Immature natural killer cell (primary cell): ENCODE data around the gene COLGALT1. TPM values are rescaled to one million over a fixed set of nuclear protein-coding genes. Genes with fewer than 3 reads are reported as not detected.
A peak's percentile ranks its signal among the peaks of the same experiment; 100 is the strongest.

Experiments used
- DNase-seq, 3 donors: peaks; one replicate each; pipeline ENCODE4 v3.0.0; 2022; ENCODE audit warnings: mixed read lengths in 1 of 3
- H3K27ac Mint-ChIP-seq, 6 donors: one replicate each; pipeline ENCODE4 v1.8.0; 2020; ENCODE audit warnings: mixed read lengths in 6 of 6, mild to moderate bottlenecking in 5 of 6, inconsistent platforms in 4 of 6, moderate library complexity in 3 of 6
- H3K27me3 Mint-ChIP-seq, 3 donors: one replicate each; pipeline ENCODE4 v1.8.0; 2020 to 2021; ENCODE audit warnings: low read depth in 3 of 3, mild to moderate bottlenecking in 3 of 3, mixed read lengths in 3 of 3, moderate library complexity in 3 of 3, inconsistent platforms in 1 of 3
- H3K36me3 Mint-ChIP-seq, 3 donors: one replicate each; pipeline ENCODE4 v1.8.0; 2020; ENCODE audit warnings: mixed read lengths in 3 of 3, inconsistent platforms in 2 of 3, mild to moderate bottlenecking in 2 of 3
- H3K4me1 Mint-ChIP-seq, 2 donors: one replicate each; pipeline ENCODE4 v1.8.0; 2020; ENCODE audit warnings: inconsistent platforms in 2 of 2, mild to moderate bottlenecking in 2 of 2, mixed read lengths in 2 of 2, moderate library complexity in 1 of 2
- H3K4me3 Mint-ChIP-seq, 5 donors: one replicate each; pipeline ENCODE4 v1.8.0; 2020; ENCODE audit warnings: mild to moderate bottlenecking in 5 of 5, mixed read lengths in 5 of 5, inconsistent platforms in 3 of 5, moderate library complexity in 3 of 5
- H3K9me3 Mint-ChIP-seq, 6 donors: one replicate each; pipeline ENCODE4 v1.8.0; 2020; ENCODE audit warnings: mild to moderate bottlenecking in 6 of 6, mixed read lengths in 6 of 6, inconsistent platforms in 4 of 6, moderate library complexity in 3 of 6
- polyA plus RNA-seq, 3 donors: library from polyadenylated mRNA; unstranded; fragments of 300-500 nt; fragmentation: Illumina TruSeq; gene quantifications; one replicate each; pipeline ENCODE4 v1.2.3, GENCODE V29; 2021

The COLGALT1 gene
- polyA plus RNA-seq, 3 donors from 2014 or later, result 16.9 to 26.8 (median 22.6) TPM

DNA sequence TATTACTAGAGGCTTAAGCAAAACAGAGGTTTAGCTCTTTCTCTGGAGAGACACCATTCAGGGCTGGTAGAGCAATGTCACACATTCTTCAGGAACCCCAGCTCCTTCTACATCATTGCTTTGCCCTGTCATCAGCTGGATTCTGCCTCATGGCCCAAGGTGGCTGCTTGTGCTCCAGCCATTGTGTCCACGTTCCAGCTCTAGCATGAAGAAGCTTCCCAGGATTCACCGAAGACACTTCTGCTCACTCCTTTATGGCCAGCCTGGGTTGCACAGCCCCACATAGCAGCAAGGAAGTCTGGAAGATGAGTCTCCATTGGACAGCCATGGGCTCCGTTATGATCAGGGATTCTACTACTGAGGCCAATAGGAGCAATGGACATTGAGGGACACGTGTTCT, 30.8 kb upstream of the COLGALT1 start:
- Mint-ChIP-seq H3K27me3 (peaks cover 2 to 4% (median 4%) of the 10 kb centered on the region in 3 donors), H3K9me3 (peaks cover 0 to 3% (median 0%) of the 10 kb centered on the region in 6 donors), H3K4me1 (peaks cover 43 to 45% of the 10 kb centered on the region in 2 donors), H3K36me3 (peaks cover 0 to 4% (median 3%) of the 10 kb centered on the region in 3 donors), H3K4me3 (peak overlapping the region in 3 of 5 donors; percentile 43 to 50 (median 46)), H3K27ac (peak overlapping the region in 5 of 6 donors; percentile 34 to 87 (median 64))
- no peak for DNase-seq

DNA sequence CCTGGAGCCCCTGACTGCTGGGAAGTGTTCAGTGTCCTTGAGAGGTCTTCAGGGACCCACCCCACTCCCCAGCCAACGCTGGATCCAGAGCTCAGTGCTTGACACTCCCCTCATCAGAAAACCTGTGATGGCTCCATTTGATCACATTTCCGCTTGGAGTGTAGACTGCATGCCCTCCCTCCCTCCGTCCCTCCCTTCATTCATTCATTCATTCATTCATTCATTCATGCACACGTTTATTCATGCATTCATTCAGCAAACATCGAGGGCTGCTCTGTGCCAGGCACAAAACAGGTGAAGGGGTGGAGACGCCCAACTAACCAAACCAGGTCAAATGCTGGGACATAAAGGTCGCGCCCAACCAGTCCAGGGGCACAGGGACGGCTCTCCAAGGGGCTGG, 30.3 kb upstream of the COLGALT1 start:
- H3K27ac Mint-ChIP-seq, result peak overlapping the region in 1 of 6 donors; percentile 34
- H3K9me3 Mint-ChIP-seq, result peaks cover 0 to 1% (median 0%) of the 10 kb centered on the region in 6 donors
- H3K36me3 Mint-ChIP-seq, result peaks cover 0 to 4% (median 3%) of the 10 kb centered on the region in 3 donors
- H3K27me3 Mint-ChIP-seq, result peaks cover 2 to 4% (median 4%) of the 10 kb centered on the region in 3 donors
- no peak for DNase-seq
- no peak overlapping the region for H3K4me3 Mint-ChIP-seq
- H3K4me1 Mint-ChIP-seq, result peaks cover 46 to 48% of the 10 kb centered on the region in 2 donors

DNA sequence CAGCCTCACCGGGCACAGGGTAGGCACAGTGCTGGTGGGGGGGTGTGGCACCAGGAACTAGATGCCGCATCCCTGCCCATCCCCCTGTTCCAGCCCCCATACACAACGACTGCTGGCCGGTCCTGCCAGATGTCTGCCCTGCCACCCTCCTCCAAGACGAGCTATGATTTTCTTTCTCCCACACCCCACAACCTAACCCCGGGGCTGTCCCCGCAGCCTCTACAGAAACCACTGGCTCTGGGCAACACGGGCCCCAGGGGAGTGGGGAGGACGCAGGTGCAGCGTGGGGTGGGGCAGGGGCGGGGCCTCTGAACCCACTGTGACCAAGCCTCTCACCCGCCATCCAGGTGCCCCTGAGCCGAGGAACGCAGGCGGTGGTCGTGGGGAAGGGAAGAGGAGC, 28.5 kb upstream of the COLGALT1 start:
- H3K27me3 Mint-ChIP-seq, result peaks cover 2 to 6% (median 4%) of the 10 kb centered on the region in 3 donors
- peaks cover 0 to 1% (median 0%) of the 10 kb centered on the region in 6 donors for H3K9me3 Mint-ChIP-seq
- H3K4me1 Mint-ChIP-seq, result peaks cover 46 to 48% of the 10 kb centered on the region in 2 donors
- H3K36me3 Mint-ChIP-seq, result peaks cover 0 to 4% (median 3%) of the 10 kb centered on the region in 3 donors
- DNase-seq, result no peak
- no peak overlapping the region for H3K27ac Mint-ChIP-seq
- no peak overlapping the region for H3K4me3 Mint-ChIP-seq

DNA sequence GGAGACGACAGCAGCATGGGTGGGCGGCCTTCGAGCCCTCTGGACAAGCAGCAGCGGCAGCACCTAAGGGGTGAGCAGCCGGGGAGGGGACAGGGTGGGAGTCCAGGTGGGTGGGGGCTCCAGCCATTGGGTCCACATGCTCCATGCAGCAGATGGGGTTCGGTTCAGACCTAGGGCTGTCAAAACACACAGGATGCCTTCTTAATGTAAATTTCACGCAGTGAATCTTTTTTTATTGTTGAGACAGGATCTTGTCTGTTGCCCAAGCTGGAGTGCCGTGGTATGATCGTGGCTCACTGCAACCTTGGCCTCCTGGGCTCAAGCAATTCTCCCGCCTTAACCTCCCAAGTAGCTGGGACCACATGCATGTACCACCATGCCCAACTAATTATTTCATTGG, 28.1 kb upstream of the COLGALT1 start:
- H3K4me3 Mint-ChIP-seq, result no peak overlapping the region
- H3K36me3 Mint-ChIP-seq, result peaks cover 0 to 4% (median 2%) of the 10 kb centered on the region in 3 donors
- peaks cover 0 to 1% (median 0%) of the 10 kb centered on the region in 6 donors for H3K9me3 Mint-ChIP-seq
- H3K27ac Mint-ChIP-seq, result no peak overlapping the region
- peaks cover 45 to 47% of the 10 kb centered on the region in 2 donors for H3K4me1 Mint-ChIP-seq
- H3K27me3 Mint-ChIP-seq, result peaks cover 2 to 6% (median 4%) of the 10 kb centered on the region in 3 donors
- DNase-seq, result no peak

DNA sequence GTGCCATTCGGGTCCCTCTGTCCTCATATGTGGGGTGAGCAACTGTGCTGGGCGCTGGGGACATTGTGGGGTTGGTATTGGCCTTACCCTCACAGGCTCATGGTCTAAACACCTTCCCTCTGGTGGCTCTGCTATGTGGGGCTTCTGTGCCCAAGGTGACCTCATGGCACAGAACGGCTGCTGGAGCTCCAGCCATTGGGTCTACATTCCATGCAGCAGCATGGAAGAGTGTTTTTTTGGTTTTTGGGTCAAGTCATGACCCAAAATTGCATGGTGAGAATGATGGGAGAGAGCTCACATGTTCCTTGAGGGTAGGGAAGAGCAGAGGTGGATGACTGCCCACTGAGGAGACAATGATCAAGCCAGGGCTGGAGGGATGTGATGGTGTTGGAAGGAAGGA, 26.8 kb upstream of the COLGALT1 start:
- Mint-ChIP-seq H3K36me3 (no peaks in the 10 kb centered on the region), H3K27me3 (peaks cover 2 to 6% (median 4%) of the 10 kb centered on the region in 3 donors), H3K27ac (peak overlapping the region in 1 of 6 donors; percentile 21), H3K4me3 (peak overlapping the region in 1 of 5 donors; percentile 24), H3K4me1 (peaks cover 32 to 34% of the 10 kb centered on the region in 2 donors), H3K9me3 (peaks cover 0 to 1% (median 0%) of the 10 kb centered on the region in 6 donors)
- DNase-seq, result no peak

DNA sequence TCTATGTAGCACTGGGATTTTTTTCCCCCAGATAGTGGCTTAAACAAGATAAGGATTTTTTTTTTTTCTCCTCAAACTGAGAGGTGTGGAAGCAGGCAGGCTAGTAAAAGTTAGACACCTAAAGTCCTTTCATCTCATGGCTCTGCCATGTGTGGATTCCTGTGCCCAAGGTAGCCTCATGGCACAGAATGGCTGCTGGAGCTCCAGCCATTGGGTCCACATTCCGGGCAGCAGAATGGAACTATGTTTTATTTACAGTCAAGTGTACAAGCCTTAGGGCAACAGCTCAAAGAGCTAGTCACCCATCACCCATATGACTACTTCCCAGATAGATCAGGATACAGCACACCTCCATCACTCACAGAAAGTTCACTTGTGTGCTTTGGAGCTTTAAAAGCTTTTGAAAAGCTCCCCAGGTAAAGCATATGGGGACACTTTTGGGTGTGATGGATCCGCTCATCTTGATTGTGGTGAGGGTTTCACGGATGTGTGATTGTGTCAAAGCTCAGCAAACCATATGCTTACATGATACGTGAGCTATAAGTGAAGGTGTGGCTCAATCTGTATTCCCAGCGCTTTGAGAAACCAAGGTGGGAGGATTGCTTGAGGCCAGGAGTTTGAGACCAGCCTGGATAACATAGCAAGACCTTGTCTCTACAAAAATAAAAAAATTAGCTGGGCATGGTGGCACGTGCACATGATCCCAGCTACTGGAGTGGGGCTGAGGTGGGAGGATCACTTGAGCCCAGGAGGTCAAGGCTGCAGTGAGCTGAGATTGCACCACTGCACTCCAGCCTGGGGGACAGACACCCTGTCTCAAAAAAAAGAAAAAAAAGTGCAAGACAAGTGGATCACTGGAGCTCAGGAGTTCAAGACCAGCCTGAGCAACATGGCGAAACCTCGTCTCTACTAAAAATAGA, 25.9 kb upstream of the COLGALT1 start:
- Mint-ChIP-seq H3K27ac (no peak overlapping the region), H3K4me3 (peak overlapping the region in 2 of 5 donors; percentile 8 to 11), H3K4me1 (peaks cover 23 to 25% of the 10 kb centered on the region in 2 donors), H3K36me3 (no peaks in the 10 kb centered on the region), H3K27me3 (peaks cover 2 to 4% (median 3%) of the 10 kb centered on the region in 3 donors), H3K9me3 (no peaks in the 10 kb centered on the region)
- no peak for DNase-seq

DNA sequence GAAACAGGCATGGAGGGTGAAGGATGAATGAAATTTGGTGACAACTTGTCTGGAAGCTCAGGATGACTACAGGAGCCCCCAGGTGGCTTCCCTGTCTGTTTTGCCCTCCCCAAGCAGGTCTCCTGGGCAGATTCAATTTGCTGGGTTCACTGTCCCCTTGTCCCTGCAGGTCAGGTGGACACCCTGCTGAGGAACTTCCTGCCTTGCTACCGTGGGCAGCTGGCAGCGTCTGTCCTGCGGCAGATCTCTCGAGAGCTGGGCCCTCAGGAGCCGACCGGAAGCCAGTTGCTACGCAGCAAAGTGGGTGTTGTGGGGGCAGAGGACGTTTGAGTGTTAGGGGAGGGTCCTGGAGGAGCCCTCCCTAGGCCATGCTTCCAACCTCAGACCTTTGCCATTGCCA, 24.9 kb upstream of the COLGALT1 start:
- no peak overlapping the region for H3K4me3 Mint-ChIP-seq
- peaks cover 15 to 16% of the 10 kb centered on the region in 2 donors for H3K4me1 Mint-ChIP-seq
- H3K27me3 Mint-ChIP-seq, result peaks cover 2 to 3% (median 3%) of the 10 kb centered on the region in 3 donors
- DNase-seq, result no peak
- no peaks in the 10 kb centered on the region for H3K9me3 Mint-ChIP-seq
- H3K27ac Mint-ChIP-seq, result no peak overlapping the region
- H3K36me3 Mint-ChIP-seq, result no peaks in the 10 kb centered on the region

DNA sequence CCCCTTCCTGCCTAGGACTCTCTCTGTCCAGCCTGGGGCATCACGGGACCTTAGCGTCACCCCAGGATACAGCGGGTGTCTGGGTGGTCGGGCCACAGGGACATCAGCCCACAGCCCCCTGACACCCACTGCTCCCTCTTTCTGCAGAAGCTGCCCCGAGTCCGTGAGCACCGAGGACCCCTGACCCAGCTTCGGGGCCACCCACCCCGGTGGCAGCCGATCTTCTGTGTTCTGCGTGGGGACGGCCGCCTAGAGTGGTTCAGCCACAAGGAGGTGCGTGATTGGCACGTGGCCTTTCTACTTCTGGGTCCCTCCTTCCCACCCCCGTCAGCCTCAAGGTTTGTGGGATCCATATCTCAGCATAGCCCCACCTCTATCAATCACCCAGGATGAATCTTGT, 23.3 kb upstream of the COLGALT1 start:
- DNase-seq, result no peak
- H3K27ac Mint-ChIP-seq, result no peak overlapping the region
- H3K27me3 Mint-ChIP-seq, result peaks cover 1 to 3% (median 3%) of the 10 kb centered on the region in 3 donors
- no peak overlapping the region for H3K4me3 Mint-ChIP-seq
- no peaks in the 10 kb centered on the region for H3K9me3 Mint-ChIP-seq
- no peaks in the 10 kb centered on the region for H3K36me3 Mint-ChIP-seq
- H3K4me1 Mint-ChIP-seq, result peaks cover 15 to 16% of the 10 kb centered on the region in 2 donors

DNA sequence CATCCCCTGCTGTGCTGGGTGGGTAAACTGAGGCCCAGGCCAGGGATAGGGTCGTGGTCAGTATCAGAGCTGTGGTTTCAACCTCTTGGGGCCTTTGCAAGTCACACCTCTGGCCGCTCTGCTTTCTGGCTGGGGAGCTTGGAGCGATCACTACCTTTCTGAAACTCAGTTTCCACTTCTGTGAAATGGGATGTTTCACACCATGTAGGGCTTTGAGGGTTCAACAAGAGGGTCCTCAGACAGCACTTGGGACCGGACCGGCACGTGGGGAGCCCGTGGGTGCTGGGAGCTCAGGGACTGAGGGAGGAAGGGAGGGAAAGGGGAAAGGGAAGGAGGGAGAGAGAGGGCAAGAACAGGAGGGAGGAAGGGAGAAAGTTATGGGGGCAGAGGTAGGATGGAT, 22.9 kb upstream of the COLGALT1 start:
- no peaks in the 10 kb centered on the region for H3K9me3 Mint-ChIP-seq
- no peak overlapping the region for H3K4me3 Mint-ChIP-seq
- no peak for DNase-seq
- H3K4me1 Mint-ChIP-seq, result peaks cover 16 to 17% of the 10 kb centered on the region in 2 donors
- peaks cover 1 to 3% (median 3%) of the 10 kb centered on the region in 3 donors for H3K27me3 Mint-ChIP-seq
- H3K27ac Mint-ChIP-seq, result no peak overlapping the region
- H3K36me3 Mint-ChIP-seq, result no peaks in the 10 kb centered on the region

DNA sequence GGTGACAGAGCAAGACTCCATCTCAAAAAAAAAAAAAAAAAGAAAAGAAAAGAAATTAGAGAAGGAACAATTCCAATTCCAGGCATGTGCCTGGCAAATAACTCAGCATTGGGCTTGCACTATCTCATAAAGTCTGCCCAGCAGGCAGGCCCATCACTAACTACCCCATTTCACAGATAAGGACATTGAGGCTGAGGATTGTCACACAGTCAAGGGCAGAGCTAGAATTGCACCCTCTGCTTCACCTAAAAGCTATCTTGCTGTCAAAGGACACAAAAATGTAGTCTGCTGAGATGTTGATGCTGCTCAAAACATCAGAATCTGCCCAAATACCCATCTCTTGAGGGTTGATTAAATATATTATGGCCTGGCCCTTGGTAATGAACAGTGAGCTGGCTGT, 20.7 kb upstream of the COLGALT1 start:
- Mint-ChIP-seq H3K4me3 (no peak overlapping the region), H3K36me3 (no peaks in the 10 kb centered on the region), H3K27me3 (peaks cover 0 to 7% (median 3%) of the 10 kb centered on the region in 3 donors), H3K4me1 (peaks cover 16 to 20% of the 10 kb centered on the region in 2 donors), H3K9me3 (no peaks in the 10 kb centered on the region), H3K27ac (no peak overlapping the region)
- no peak for DNase-seq

DNA sequence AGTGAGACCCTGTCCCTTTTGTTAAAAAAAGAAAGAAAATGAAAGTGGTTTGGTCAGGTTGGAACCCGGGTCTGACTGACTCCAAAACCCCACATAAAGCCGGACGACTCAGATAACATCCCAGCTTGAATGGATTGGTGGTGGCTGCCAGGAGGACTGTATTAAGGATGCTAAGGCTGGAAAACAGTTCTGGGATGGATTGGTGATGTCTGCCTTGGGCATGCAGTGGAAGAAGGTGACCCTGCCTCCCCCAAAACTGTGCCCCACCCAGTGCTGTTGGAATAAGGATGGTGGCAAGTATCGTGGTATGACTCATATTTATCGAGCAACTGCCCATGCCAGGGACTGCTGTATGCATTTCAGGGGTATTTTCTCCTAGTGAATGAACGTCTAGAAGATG, 18.5 kb upstream of the COLGALT1 start:
- H3K36me3 Mint-ChIP-seq, result no peaks in the 10 kb centered on the region
- H3K4me3 Mint-ChIP-seq, result no peak overlapping the region

DNA sequence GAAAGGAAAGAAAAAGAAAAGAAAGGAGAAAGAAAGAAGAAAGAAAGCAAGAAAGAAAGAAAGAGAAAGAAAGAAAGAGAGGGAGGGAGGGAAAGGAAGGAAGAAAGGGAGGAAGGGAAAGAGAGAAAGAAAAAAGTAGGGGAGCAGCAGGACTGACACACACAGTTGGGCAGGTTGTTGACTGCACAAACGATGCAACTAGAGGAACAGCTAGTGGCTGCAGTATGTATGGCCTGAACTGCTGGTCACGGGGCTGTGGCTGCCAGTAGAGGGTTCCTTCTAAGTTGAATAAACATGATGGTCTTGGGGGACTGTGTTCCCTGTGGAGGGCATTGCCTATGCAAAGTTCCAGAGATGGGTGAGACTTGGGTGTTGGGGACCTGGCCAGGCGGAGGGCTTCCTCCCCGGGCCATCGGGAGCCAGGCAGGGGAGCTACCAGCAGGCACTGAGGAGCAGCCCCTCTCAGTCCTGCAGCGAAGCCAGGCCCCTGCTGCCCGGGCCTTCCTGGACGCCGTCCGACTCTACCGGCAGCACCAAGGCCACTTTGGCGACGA, 16.7 kb upstream of the COLGALT1 start:
- H3K4me1 Mint-ChIP-seq, result peaks cover 25% of the 10 kb centered on the region in 2 donors
- peak overlapping the region in 4 of 6 donors; percentile 23 to 58 (median 48) for H3K27ac Mint-ChIP-seq
- DNase-seq, result peak in 1 of 3 donors; percentile 14

More for the DNA sequence above, 18.5 kb upstream of the COLGALT1 start:
- peaks cover 0 to 6% (median 6%) of the 10 kb centered on the region in 3 donors for H3K27me3 Mint-ChIP-seq
- H3K27ac Mint-ChIP-seq, result no peak overlapping the region
- peaks cover 25% of the 10 kb centered on the region in 2 donors for H3K4me1 Mint-ChIP-seq
- no peak for DNase-seq
- no peaks in the 10 kb centered on the region for H3K9me3 Mint-ChIP-seq

DNA sequence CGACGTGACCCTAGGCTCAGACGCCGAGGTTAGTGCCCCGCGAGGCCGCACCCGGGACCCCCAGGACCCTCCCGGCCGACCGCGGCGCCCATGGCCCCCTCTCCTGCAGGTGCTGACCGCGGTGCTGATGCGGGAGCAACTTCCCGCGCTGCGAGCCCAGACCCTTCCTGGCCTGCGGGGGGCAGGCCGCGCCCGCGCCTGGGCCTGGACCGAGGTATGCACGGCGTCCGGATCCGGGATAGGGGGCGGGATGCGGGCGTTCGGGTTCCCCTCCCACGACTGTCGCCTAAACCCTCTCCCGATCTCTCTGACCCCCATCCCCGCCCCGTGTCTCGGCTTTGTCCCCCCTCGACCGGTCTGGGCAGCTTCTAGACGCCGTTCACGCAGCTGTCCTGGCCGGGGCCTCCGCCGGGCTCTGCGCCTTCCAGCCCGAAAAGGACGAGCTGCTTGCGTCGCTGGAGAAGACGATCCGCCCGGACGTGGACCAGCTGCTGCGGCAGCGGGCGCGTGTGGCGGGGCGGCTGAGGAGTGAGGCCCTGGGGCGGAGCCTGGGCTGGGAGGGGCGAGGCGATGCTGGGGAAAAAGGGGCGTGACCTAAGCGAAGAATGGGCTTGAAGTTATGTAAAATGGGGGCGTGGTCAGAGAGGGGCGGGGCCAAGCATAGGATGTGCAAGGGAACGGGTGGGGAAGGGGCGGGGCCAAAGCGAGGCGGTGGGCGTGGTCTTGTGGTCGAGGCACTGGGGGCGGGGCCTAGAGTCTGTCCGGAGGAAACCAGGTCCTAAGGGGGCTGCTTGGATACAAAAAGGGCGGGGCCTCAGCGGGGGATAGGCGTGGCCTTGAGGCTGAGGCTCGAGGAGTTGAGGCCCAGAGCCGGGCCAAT, 16.0 kb upstream of the COLGALT1 start:
- Mint-ChIP-seq H3K27me3 (peaks cover 3 to 6% (median 6%) of the 10 kb centered on the region in 3 donors), H3K4me3 (peak overlapping the region; percentile 87 to 92 (median 90)), H3K4me1 (peaks cover 25% of the 10 kb centered on the region in 2 donors), H3K36me3 (no peaks in the 10 kb centered on the region), H3K9me3 (no peaks in the 10 kb centered on the region), H3K27ac (peak overlapping the region; percentile 60 to 86 (median 80))
- DNase-seq, result peak; percentile 96

More for the DNA sequence above, 16.7 kb upstream of the COLGALT1 start:
- no peaks in the 10 kb centered on the region for H3K9me3 Mint-ChIP-seq
- peaks cover 3 to 6% (median 6%) of the 10 kb centered on the region in 3 donors for H3K27me3 Mint-ChIP-seq
- H3K4me3 Mint-ChIP-seq, result peak overlapping the region; percentile 76 to 90 (median 82)
- H3K36me3 Mint-ChIP-seq, result no peaks in the 10 kb centered on the region
